Measurements from ENCODE around the gene PTCD2. TPM values are rescaled to one million over a fixed set of nuclear protein-coding genes. Genes with fewer than 3 reads are reported as not detected.
"Not testable (repeated sequence)": the region's sequence is repeated elsewhere in the genome, so short reads cannot be mapped to it uniquely, and the experiment has no call there.

The PTCD2 gene
- total RNA-seq, 1 experiment from 2014 or later, result 11.6 TPM

GRCh38 chr5:72294473-72294872 lies 25.7 kb upstream of the PTCD2 start:
- ChIA-PET POLR2A (no interaction called here), CTCF (no interaction called here)
- no TSS peak for BruUV-seq (replicated peaks)
- Mint-ChIP-seq H3K27me3 (ENCODE audit: insufficient read depth, unreplicated experiment) (no peaks in the 10 kb centered on the region), H3K36me3 (ENCODE audit: insufficient read depth, unreplicated experiment) (peaks cover 34% of the 10 kb centered on the region), H3K27ac (ENCODE audit: unreplicated experiment) (no peak overlapping the region), H3K4me3 (ENCODE audit: unreplicated experiment) (no peak overlapping the region), H3K9me3 (ENCODE audit: unreplicated experiment) (no peaks in the 10 kb centered on the region), H3K4me1 (ENCODE audit: low read depth, unreplicated experiment) (peaks cover 6% of the 10 kb centered on the region)
- no peak for TF ChIP-seq CTCF (IDR thresholded peaks at IDR 0.05; ENCODE audit: insufficient read depth in 1 of 2, low read depth in 1 of 2, low read length in 1 of 2, severe bottlenecking in 1 of 2, unreplicated experiment in 1 of 2)
- intact Hi-C loops (cut with micrococcal nuclease; ENCODE audit: unreplicated experiment), result no loop called here
- DNase-seq, result no peak
- no peak overlapping the region for H3K4me3 ChIP-seq (ENCODE audit: low read depth, low read length)
- no peaks in the 10 kb centered on the region for H3K4me1 ChIP-seq
- H3K36me3 ChIP-seq (ENCODE audit: control insufficient read depth, insufficient read depth, low read length), result no peaks in the 10 kb centered on the region; the same call in 1 of the 2 replicates
- no peaks in the 10 kb centered on the region for H3K9me3 ChIP-seq
- H3K27me3 ChIP-seq (replicated peaks; ENCODE audit: control insufficient read depth, insufficient read depth, low read length), result no peaks in the 10 kb centered on the region

- POLR2A ChIA-PET, result no interaction called here
- no peak for TF ChIP-seq CTCF (IDR thresholded peaks at IDR 0.05; ENCODE audit: insufficient read depth in 1 of 2, low read depth in 1 of 2, low read length in 1 of 2, severe bottlenecking in 1 of 2, unreplicated experiment in 1 of 2)
- Mint-ChIP-seq H3K36me3 (ENCODE audit: insufficient read depth, unreplicated experiment) (peaks cover 24% of the 10 kb centered on the region), H3K27ac (ENCODE audit: unreplicated experiment) (no peak overlapping the region), H3K9me3 (ENCODE audit: unreplicated experiment) (no peaks in the 10 kb centered on the region), H3K4me1 (ENCODE audit: low read depth, unreplicated experiment) (peaks cover 11% of the 10 kb centered on the region), H3K27me3 (ENCODE audit: insufficient read depth, unreplicated experiment) (no peaks in the 10 kb centered on the region), H3K4me3 (ENCODE audit: unreplicated experiment) (no peak overlapping the region)
- H3K4me1 ChIP-seq, result no peaks in the 10 kb centered on the region
- intact Hi-C loops (cut with micrococcal nuclease; ENCODE audit: unreplicated experiment), result no loop called here
- no peak for DNase-seq
- no peak overlapping the region for H3K4me3 ChIP-seq (ENCODE audit: low read depth, low read length)
- BruUV-seq (replicated peaks), result no TSS peak
- H3K27me3 ChIP-seq (replicated peaks; ENCODE audit: control insufficient read depth, insufficient read depth, low read length), result no peaks in the 10 kb centered on the region
- CTCF ChIA-PET, result no interaction called here
- H3K9me3 ChIP-seq, result no peaks in the 10 kb centered on the region
- H3K36me3 ChIP-seq (ENCODE audit: control insufficient read depth, insufficient read depth, low read length), result no peaks in the 10 kb centered on the region; the same call in 1 of the 2 replicates
These were observed 24.6 kb upstream of the PTCD2 start for GRCh38 chr5:72295539-72295938.

- ChIA-PET CTCF (no interaction called here), POLR2A (no interaction called here)
- 0 out of 2 replicates have a peak, but pooled peaks cover under 1% of the 10 kb centered on the region for H3K4me1 ChIP-seq
- Mint-ChIP-seq H3K4me3 (ENCODE audit: unreplicated experiment) (no peak overlapping the region), H3K27me3 (ENCODE audit: insufficient read depth, unreplicated experiment) (no peaks in the 10 kb centered on the region), H3K36me3 (ENCODE audit: insufficient read depth, unreplicated experiment) (peaks cover 23% of the 10 kb centered on the region), H3K27ac (ENCODE audit: unreplicated experiment) (no peak overlapping the region), H3K4me1 (ENCODE audit: low read depth, unreplicated experiment) (peaks cover 14% of the 10 kb centered on the region), H3K9me3 (ENCODE audit: unreplicated experiment) (no peaks in the 10 kb centered on the region)
- H3K27me3 ChIP-seq (replicated peaks; ENCODE audit: control insufficient read depth, insufficient read depth, low read length), result no peaks in the 10 kb centered on the region
- no peaks in the 10 kb centered on the region; the same call in 1 of the 2 replicates for H3K36me3 ChIP-seq (ENCODE audit: control insufficient read depth, insufficient read depth, low read length)
- no peaks in the 10 kb centered on the region for H3K9me3 ChIP-seq
- intact Hi-C loops (cut with micrococcal nuclease; ENCODE audit: unreplicated experiment), result no loop called here
- no peak for TF ChIP-seq CTCF (IDR thresholded peaks at IDR 0.05; ENCODE audit: insufficient read depth in 1 of 2, low read depth in 1 of 2, low read length in 1 of 2, severe bottlenecking in 1 of 2, unreplicated experiment in 1 of 2)
- no peak for DNase-seq
- H3K4me3 ChIP-seq (ENCODE audit: low read depth, low read length), result no peak overlapping the region
- BruUV-seq (replicated peaks), result no TSS peak
These were observed 23.9 kb upstream of the PTCD2 start for GRCh38 chr5:72296256-72296655.

GRCh38 chr5:72298136-72298535 lies 22.0 kb upstream of the PTCD2 start:
- BruUV-seq (replicated peaks); H3K9me3 ChIP-seq; POLR2A ChIA-PET; H3K4me3 ChIP-seq (ENCODE audit: low read depth, low read length); CTCF ChIA-PET; H3K27ac Mint-ChIP-seq (ENCODE audit: unreplicated experiment); DNase-seq; H3K27me3 Mint-ChIP-seq (ENCODE audit: insufficient read depth, unreplicated experiment); H3K4me3 Mint-ChIP-seq (ENCODE audit: unreplicated experiment); intact Hi-C loops (cut with micrococcal nuclease; ENCODE audit: unreplicated experiment); H3K9me3 Mint-ChIP-seq (ENCODE audit: unreplicated experiment); H3K36me3 ChIP-seq (ENCODE audit: control insufficient read depth, insufficient read depth, low read length); H3K27me3 ChIP-seq (replicated peaks; ENCODE audit: control insufficient read depth, insufficient read depth, low read length): not testable (repeated sequence)
- H3K4me1 ChIP-seq, result peaks cover 15% of the 10 kb centered on the region
- H3K4me1 Mint-ChIP-seq (ENCODE audit: low read depth, unreplicated experiment), result peaks cover 25% of the 10 kb centered on the region
- H3K36me3 Mint-ChIP-seq (ENCODE audit: insufficient read depth, unreplicated experiment), result peaks cover 29% of the 10 kb centered on the region
